Measurements from ENCODE around the gene USH1C. TPM values are rescaled to one million over a fixed set of nuclear protein-coding genes. Genes with fewer than 3 reads are reported as not detected.

Gene USH1C
- total and polyA plus RNA-seq, 9 of the 15 experiments (the other 6 are each of a cell fraction or from before 2014, with no cell fraction given), result 0.04 TPM; not detected in 8

DNA sequence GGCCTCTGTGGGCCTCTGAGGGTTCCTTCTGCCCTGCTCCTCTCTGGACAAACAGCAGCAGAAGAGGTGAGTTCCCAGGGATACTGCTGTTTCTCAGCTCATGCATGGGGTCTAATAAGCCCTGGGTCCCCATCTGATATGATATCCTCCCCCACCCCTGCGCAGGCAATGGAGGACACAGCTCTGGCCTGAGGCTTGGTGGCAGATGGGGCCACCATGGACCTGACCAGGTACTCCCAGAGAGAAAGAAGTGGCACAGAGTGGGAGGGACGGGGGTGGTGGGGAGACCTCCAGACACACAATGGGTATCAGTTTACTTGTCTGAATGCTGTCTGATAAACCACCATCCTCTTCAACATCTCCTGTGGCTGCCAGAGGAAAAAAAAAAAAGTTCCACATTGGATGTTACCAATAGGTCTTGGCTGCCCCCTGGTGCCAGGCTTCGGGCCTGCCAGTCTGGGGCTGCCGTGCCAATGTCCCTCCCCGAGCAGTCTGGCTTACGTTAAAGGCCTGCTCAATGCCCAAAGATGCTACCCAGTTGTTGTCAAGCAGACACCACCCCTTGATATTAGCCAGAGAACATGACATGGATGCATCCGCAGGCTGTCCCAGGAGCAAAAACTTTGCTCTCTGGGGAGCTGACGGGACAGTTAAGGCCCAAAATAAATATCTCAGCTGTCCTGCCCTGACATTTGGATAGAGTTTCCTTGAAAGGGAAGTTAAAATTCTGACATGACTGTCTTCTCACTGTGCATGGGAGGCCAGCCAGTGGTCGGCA lies 39.7 kb downstream of the USH1C start:
- BruUV-seq (replicated peaks), result no TSS peak
- Histone ChIP-seq H3K9ac (ENCODE audit: insufficient read depth in 1 of 2, low read depth in 2 of 2, low read length in 2 of 2) (no peak overlapping the region), H4K20me1 (replicated peaks; ENCODE audit: control insufficient read depth, insufficient read depth, low read length) (no peaks in the 10 kb centered on the region; the same call in 1 of the 2 replicates), H3K36me3 (ENCODE audit: control insufficient read depth, insufficient read depth, low read length) (no peaks in the 10 kb centered on the region), H3K27ac (ENCODE audit: extremely low read depth, low read depth, low read length) (no peak overlapping the region), H3K4me1 (replicated peaks in 1 of 2; ENCODE audit: control insufficient read depth in 2 of 2, insufficient read depth in 2 of 2, low read length in 2 of 2) (no peaks in the 10 kb centered on the region), H3K4me2 (ENCODE audit: insufficient read depth, low read length) (no peak overlapping the region), H2AFZ (ENCODE audit: low read depth, low read length) (no peak overlapping the region), H3K4me3 (no peak overlapping the region), H3K79me2 (ENCODE audit: control insufficient read depth, insufficient read depth, low read length) (no peaks in the 10 kb centered on the region), H3K9me3 (replicated peaks; ENCODE audit: control insufficient read depth, insufficient read depth, low read depth, low read length) (no peaks in the 10 kb centered on the region), H3K27me3 (ENCODE audit: control insufficient read depth in 2 of 2, insufficient read depth in 2 of 2, low read length in 2 of 2) (peaks cover 3 to 65% of the 10 kb centered on the region in 2 experiments; a peak in 3 of 5 replicates), H3K9me1 (ENCODE audit: control insufficient read depth, insufficient read depth, low read length) (no peaks in the 10 kb centered on the region)
- WGBS (ENCODE audit: insufficient coverage, low coverage, missing lambda C conversion rate), result 3% methylated on average over 9 of the region's 9 CpGs
- CTCF ChIA-PET (ENCODE audit: low intra/inter-chr PET ratio), result interaction anchor here (0.6 to 2.6 kb wide), 9 partner anchors 111 to 684 kb away, joined by 3 to 31 read pairs (median 5); partner anchors contain the start of gene KCNJ11
- intact Hi-C loops (cut with micrococcal nuclease), result loop anchor here (1.0 to 2.0 kb wide), 2 partner anchors 118 to 274 kb away; no protein-coding TSS in a partner anchor
- POLR2A ChIA-PET, result no interaction called here
- FAIRE-seq, result peak; percentile 56
- peak; percentile 53 to 66 (median 63) for DNase-seq (ENCODE audit: extremely low read depth in 1 of 4, low spot score in 3 of 4)
- peak; percentile 80 for ATAC-seq
- in situ Hi-C loops (cut with MboI), result no loop called here
- no peak for TF ChIP-seq SNAPC5 (CRISPR knock-in tag; IDR thresholded peaks at IDR 0.05)
- TF ChIP-seq NUFIP1 (IDR thresholded peaks at IDR 0.05; ENCODE audit: partially characterized antibody), result no peak
- TF ChIP-seq FOXA3 (CRISPR knock-in tag; conservative IDR thresholded peaks at IDR 0.05 in 1 of 2, IDR thresholded peaks at IDR 0.05 in 1 of 2), result no peak
- peak; percentile 76 to 77 (median 76) for TF ChIP-seq CTCF (IDR thresholded peaks at IDR 0.05 in 2 of 3, conservative IDR thresholded peaks at IDR 0.05 in 1 of 3; ENCODE audit: insufficient read depth in 2 of 3, low read depth in 1 of 3, low read length in 3 of 3)
- TF ChIP-seq, protein P1, sequence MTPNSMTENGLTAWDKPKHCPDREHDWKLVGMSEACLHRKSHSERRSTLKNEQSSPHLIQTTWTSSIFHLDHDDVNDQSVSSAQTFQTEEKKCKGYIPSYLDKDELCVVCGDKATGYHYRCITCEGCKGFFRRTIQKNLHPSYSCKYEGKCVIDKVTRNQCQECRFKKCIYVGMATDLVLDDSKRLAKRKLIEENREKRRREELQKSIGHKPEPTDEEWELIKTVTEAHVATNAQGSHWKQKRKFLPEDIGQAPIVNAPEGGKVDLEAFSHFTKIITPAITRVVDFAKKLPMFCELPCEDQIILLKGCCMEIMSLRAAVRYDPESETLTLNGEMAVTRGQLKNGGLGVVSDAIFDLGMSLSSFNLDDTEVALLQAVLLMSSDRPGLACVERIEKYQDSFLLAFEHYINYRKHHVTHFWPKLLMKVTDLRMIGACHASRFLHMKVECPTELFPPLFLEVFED (CRISPR knock-in tag; conservative IDR thresholded peaks at IDR 0.05), result no peak
- TF ChIP-seq POU5F1 (IDR thresholded peaks at IDR 0.05; ENCODE audit: borderline replicate concordance, low read depth, low read length, partially characterized antibody), result no peak
- peak; percentile 80 for TF ChIP-seq REST (IDR thresholded peaks at IDR 0.05; ENCODE audit: borderline replicate concordance)
- no peak for TF ChIP-seq REST (CRISPR knock-in tag; IDR thresholded peaks at IDR 0.05; ENCODE audit: low read depth)
- TF ChIP-seq RBM39 (optimal IDR thresholded peaks at IDR 0.05; ENCODE audit: low read depth, low read length), result no peak
